ENCODE results near the gene KIF21B.
"Not testable (repeated sequence)": the region's sequence is repeated elsewhere in the genome, so short reads cannot be mapped to it uniquely, and the experiment has no call there.

Gene KIF21B

GRCh38 chr1:200969726-200970561, 53.6 kb downstream of the KIF21B start:
- no peak for DNase-seq

GRCh38 chr1:200968469-200969410, 54.8 kb downstream of the KIF21B start:
- no peak for DNase-seq

- DNase-seq: no peak
Measured at GRCh38 chr1:200967693-200968468, 55.6 kb downstream of the KIF21B start.

- DNase-seq: no peak
Measured at GRCh38 chr1:200966934-200967333, 56.6 kb downstream of the KIF21B start.

- no peak for DNase-seq
Measured at GRCh38 chr1:200965111-200965805, 58.3 kb downstream of the KIF21B start.

GRCh38 chr1:200963888-200964287, 59.6 kb downstream of the KIF21B start:
- DNase-seq: not testable (repeated sequence)

- DNase-seq: no peak
Measured at GRCh38 chr1:200963076-200963475, 60.4 kb downstream of the KIF21B start.

- DNase-seq: no peak
Measured at GRCh38 chr1:200962631-200963030, 60.9 kb downstream of the KIF21B start.

GRCh38 chr1:200962151-200962550, 61.4 kb downstream of the KIF21B start:
- DNase-seq: not testable (repeated sequence)

- no peak for DNase-seq
Measured at GRCh38 chr1:200960948-200961340, 62.6 kb downstream of the KIF21B start.

- no peak for DNase-seq
Measured at GRCh38 chr1:200960236-200960947, 63.1 kb downstream of the KIF21B start.

- DNase-seq: no peak
Measured at GRCh38 chr1:200959411-200959921, 64.0 kb downstream of the KIF21B start.

GRCh38 chr1:200958597-200958996, 64.9 kb downstream of the KIF21B start:
- DNase-seq: no peak

- no peak for DNase-seq
Measured at GRCh38 chr1:200954434-200954833, 69.1 kb downstream of the KIF21B start.

- no peak for DNase-seq
Measured at GRCh38 chr1:200951016-200951415, 72.5 kb downstream of the KIF21B start.

GRCh38 chr1:200949626-200950025, 73.9 kb downstream of the KIF21B start:
- DNase-seq: no peak

- no peak for DNase-seq
Measured at GRCh38 chr1:200947059-200947566, 76.4 kb downstream of the KIF21B start.

- DNase-seq: no peak
Measured at GRCh38 chr1:200945111-200945510, 78.4 kb downstream of the KIF21B start.

GRCh38 chr1:200938955-200939354, 84.6 kb downstream of the KIF21B start:
- DNase-seq: no peak

GRCh38 chr1:200935286-200935962, 88.1 kb downstream of the KIF21B start:
- not testable (repeated sequence) for DNase-seq

All from GOT3 (cell line).